ENCODE measurements around the gene LENEP.

- TF ChIP-seq, protein P1, sequence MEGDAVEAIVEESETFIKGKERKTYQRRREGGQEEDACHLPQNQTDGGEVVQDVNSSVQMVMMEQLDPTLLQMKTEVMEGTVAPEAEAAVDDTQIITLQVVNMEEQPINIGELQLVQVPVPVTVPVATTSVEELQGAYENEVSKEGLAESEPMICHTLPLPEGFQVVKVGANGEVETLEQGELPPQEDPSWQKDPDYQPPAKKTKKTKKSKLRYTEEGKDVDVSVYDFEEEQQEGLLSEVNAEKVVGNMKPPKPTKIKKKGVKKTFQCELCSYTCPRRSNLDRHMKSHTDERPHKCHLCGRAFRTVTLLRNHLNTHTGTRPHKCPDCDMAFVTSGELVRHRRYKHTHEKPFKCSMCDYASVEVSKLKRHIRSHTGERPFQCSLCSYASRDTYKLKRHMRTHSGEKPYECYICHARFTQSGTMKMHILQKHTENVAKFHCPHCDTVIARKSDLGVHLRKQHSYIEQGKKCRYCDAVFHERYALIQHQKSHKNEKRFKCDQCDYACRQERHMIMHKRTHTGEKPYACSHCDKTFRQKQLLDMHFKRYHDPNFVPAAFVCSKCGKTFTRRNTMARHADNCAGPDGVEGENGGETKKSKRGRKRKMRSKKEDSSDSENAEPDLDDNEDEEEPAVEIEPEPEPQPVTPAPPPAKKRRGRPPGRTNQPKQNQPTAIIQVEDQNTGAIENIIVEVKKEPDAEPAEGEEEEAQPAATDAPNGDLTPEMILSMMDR (IDR thresholded peaks at IDR 0.05), result no peak
- TF ChIP-seq EZH2 (IDR thresholded peaks at IDR 0.05) (no peak), EZH2phosphoT487 (IDR thresholded peaks at IDR 0.05) (no peak)
Observed at GRCh38 chr1:154971341-154971998, 21.9 kb upstream of the LENEP start.

Data from neural progenitor cell (in vitro differentiated cells).